ENCODE data around the gene RFX2. TPM values are rescaled to one million over a fixed set of nuclear protein-coding genes. Genes with fewer than 3 reads are reported as not detected.
A peak's percentile ranks its signal among the peaks of the same experiment; 100 is the strongest.

Gene RFX2
- total and polyA plus RNA-seq, 9 donors, result 5.9 to 31.2 (median 13.3) TPM

DNA sequence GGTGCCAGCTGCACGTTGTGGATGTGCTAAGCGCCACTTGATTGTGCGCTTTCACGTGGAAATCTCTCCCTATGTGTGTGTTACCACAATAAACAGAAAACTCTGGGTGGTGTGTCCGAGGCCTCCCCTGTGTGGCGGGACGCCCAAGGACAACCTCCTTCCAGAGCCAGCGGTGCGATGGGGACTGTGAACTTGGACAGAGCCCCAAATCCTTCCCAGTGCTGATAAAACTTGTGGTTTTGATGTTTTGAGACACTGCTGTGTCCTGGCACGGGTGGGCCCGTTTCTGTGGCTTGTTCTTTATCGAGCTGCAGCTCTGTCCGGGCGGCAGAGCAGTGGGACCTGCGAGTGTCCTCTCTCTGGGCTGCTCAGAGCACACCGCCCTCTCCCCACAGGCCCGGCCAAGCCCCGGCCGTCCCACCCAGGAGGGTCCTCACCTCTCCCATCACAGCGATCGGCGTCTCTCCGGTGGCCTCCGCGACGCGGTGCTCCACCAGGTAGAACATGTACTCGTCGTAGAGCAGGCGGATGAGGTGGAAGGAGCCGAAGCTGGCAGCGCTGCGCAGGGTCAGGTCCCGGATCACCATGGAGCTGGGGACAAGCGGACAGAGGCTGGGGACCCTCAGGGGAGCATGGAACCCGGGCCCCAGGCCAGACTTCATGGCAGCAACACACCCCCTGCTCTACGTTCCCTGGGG is 113.5 kb downstream of the RFX2 start:
- intact Hi-C loops (cut with DNase I), result no loop called here
- WGBS, 3 donors, result 46 to 66% (median 58%) methylated on average over 37 of the region's 37 CpGs
- Histone ChIP-seq H3K36me3 (no peaks in the 10 kb centered on the region), H3K4me3 (no peak overlapping the region), H3K9me3 (no peaks in the 10 kb centered on the region), H3K27ac (peak overlapping the region in 1 of 2 donors; percentile 53), H3K4me1 (ENCODE audit: insufficient read depth) (peaks cover 7% of the 10 kb centered on the region), H3K27me3 (no peaks in the 10 kb centered on the region)
- TF ChIP-seq POLR2A (IDR thresholded peaks at IDR 0.05) (no peak), EP300 (IDR thresholded peaks at IDR 0.05) (no peak)
- TF ChIP-seq, protein P1, sequence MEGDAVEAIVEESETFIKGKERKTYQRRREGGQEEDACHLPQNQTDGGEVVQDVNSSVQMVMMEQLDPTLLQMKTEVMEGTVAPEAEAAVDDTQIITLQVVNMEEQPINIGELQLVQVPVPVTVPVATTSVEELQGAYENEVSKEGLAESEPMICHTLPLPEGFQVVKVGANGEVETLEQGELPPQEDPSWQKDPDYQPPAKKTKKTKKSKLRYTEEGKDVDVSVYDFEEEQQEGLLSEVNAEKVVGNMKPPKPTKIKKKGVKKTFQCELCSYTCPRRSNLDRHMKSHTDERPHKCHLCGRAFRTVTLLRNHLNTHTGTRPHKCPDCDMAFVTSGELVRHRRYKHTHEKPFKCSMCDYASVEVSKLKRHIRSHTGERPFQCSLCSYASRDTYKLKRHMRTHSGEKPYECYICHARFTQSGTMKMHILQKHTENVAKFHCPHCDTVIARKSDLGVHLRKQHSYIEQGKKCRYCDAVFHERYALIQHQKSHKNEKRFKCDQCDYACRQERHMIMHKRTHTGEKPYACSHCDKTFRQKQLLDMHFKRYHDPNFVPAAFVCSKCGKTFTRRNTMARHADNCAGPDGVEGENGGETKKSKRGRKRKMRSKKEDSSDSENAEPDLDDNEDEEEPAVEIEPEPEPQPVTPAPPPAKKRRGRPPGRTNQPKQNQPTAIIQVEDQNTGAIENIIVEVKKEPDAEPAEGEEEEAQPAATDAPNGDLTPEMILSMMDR (IDR thresholded peaks at IDR 0.05), result no peak
- DNase-seq, result peak; percentile 50 to 82 (median 61)

DNA sequence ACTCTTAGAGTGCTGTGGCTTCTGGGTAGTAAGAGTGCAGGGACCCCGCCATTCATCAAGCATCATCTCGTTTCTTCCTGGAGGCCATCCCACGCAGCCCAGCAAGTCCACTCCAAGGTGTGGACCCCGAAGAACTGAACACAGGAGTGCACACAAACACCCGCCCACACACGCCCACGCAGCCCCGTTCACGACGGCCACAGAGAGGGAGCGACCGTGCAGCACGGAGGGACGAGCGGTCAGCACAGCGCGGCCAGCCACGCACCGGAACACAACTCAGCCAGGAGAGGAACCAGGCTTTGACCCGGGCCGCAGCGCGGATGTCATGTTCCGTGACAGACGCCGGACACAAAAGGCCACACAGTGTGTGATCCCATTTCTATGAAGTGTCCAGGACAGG is 114.2 kb downstream of the RFX2 start:
- DNase-seq, result no peak
- TF ChIP-seq EP300 (IDR thresholded peaks at IDR 0.05), result no peak
- TF ChIP-seq, protein P1 (IDR thresholded peaks at IDR 0.05), result no peak
- no peak for TF ChIP-seq POLR2A (IDR thresholded peaks at IDR 0.05)
- WGBS, 3 donors, result 81 to 87% (median 85%) methylated on average over 26 of the region's 26 CpGs
- H3K4me3 ChIP-seq, result no peak overlapping the region
- H3K9me3 ChIP-seq, result no peaks in the 10 kb centered on the region
- no peaks in the 10 kb centered on the region for H3K27me3 ChIP-seq
- H3K27ac ChIP-seq, result peak overlapping the region in 1 of 2 donors; percentile 53
- intact Hi-C loops (cut with DNase I), result no loop called here
- H3K4me1 ChIP-seq (ENCODE audit: insufficient read depth), result peaks cover 7% of the 10 kb centered on the region
- no peaks in the 10 kb centered on the region for H3K36me3 ChIP-seq

DNA sequence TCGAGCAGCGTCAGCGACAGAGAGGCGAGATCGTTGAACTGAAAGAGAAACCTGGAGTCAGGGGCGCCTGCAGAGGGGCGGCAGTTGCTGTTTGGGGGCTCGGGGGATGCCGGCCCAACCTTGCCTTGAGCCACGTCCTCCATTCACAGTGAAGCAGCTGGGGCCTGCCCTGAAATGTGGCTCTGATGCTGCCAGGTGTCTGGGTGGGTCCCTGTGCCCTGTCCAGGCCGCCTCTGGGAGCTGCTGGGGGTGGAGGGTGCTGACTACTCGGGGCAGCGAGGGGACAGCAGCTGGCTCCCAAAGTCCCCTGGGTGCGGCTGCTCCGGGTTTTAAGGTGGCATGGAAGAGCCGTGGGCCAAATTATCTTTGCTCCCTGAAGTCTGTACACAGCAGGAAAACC is 114.7 kb downstream of the RFX2 start:
- intact Hi-C loops (cut with DNase I), result no loop called here
- TF ChIP-seq EP300 (IDR thresholded peaks at IDR 0.05) (no peak), POLR2A (IDR thresholded peaks at IDR 0.05) (no peak)
- TF ChIP-seq, protein P1 (IDR thresholded peaks at IDR 0.05), result no peak
- Histone ChIP-seq H3K4me1 (ENCODE audit: insufficient read depth) (peaks cover 7% of the 10 kb centered on the region), H3K36me3 (no peaks in the 10 kb centered on the region), H3K27me3 (no peaks in the 10 kb centered on the region), H3K27ac (peak overlapping the region in 1 of 2 donors; percentile 53), H3K9me3 (no peaks in the 10 kb centered on the region), H3K4me3 (no peak overlapping the region)
- 96 to 98% (median 97%) methylated on average over 16 of the region's 16 CpGs for WGBS, 3 donors
- DNase-seq, result no peak

DNA sequence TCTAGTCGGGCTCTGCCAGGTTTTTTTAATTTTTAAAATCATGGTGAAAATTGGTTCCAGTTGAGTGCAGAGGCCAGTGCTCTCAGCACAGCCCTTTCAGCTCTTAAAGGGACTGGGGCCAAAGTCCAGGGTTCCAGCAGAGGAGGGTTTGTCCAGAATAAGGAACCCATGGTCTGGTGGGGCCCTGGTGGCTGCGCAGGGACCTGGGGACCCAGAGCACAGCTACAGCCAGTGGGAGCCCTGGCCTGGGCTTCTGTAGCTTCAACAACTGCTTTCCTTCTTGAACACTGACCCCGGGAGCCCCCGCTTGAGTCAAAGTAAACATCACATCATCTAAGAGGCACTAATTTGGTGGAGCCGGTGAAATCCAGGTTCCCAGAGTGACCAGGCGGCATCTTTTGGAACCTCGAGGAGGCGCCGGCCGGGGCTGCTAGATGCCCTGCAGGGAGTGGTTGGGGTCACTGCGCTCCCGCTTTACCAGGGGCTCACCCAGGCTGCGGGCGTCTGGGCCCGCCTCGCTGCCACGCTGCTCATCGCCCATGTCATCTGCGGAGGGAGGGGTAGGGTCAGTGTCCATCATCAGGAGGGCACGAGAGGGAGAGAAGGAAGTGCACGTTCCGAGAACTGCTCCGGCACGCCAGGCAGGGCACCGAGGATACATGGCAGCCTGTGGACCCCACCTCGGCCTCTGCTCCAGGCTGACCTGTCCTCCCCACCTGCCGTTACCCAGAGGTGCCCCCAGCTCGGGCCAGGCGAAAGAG is 115.7 kb downstream of the RFX2 start:
- intact Hi-C loops (cut with DNase I), result no loop called here
- H3K27me3 ChIP-seq, result no peaks in the 10 kb centered on the region
- peaks cover 7% of the 10 kb centered on the region for H3K4me1 ChIP-seq (ENCODE audit: insufficient read depth)
- no peak for TF ChIP-seq EP300 (IDR thresholded peaks at IDR 0.05)
- no peak for TF ChIP-seq POLR2A (IDR thresholded peaks at IDR 0.05)
- TF ChIP-seq, protein P1 (IDR thresholded peaks at IDR 0.05), result no peak
- no peaks in the 10 kb centered on the region for H3K9me3 ChIP-seq
- DNase-seq, result no peak
- H3K27ac ChIP-seq, result no peak overlapping the region
- H3K36me3 ChIP-seq, result no peaks in the 10 kb centered on the region
- WGBS, 3 donors, result 93 to 96% (median 96%) methylated on average over 29 of the region's 29 CpGs
- H3K4me3 ChIP-seq, result no peak overlapping the region

All from ovary (tissue), 9 donors.